Panc1 (cell line): ENCODE results near the gene OASL. TPM values are rescaled to one million over a fixed set of nuclear protein-coding genes. Genes with fewer than 3 reads are reported as not detected.

Experiments used
- ATAC-seq: fragments of 200-7000 bp; cut with Tn5 transposase; 2 replicates; pipeline ENCODE4 v1.9.1; 2020; ENCODE audit warnings: mild to moderate bottlenecking, moderate library complexity
- BruUV-seq: library from RNA; stranded (reverse); fragments of 400-500 nt; replicated peaks from 2 replicates; lab custom pipeline; 2021; lab: Mats Ljungman, UMichigan
- CTCF ChIA-PET: fragments of 300-600 bp; sonication (Branson Sonifier 250); formaldehyde crosslinking; loops from one replicate; lab custom pipeline; 2022; ENCODE audit warnings: antibody characterized with exemption; lab: Charles Lee
- POLR2A ChIA-PET: fragments of 300-600 bp; sonication (Branson Sonifier 250); formaldehyde crosslinking; loops from one replicate; lab custom pipeline; 2022; ENCODE audit warnings: antibody characterized with exemption; lab: Charles Lee
- DNase-seq: peaks from one replicate; pipeline ENCODE4 v3.0.0-alpha.2; 2010; ENCODE audit warnings: low read depth, low spot score
- H3K27ac ChIP-seq: 2 replicates; pipeline ENCODE4 v1.5.1; 2011; ENCODE audit warnings: mild to moderate bottlenecking, low read length, inconsistent platforms
- H3K27me3 ChIP-seq: fragments of 200-500 bp; sonication (Bioruptor generic); 2 replicates; pipeline ENCODE4 v1.6.0; 2014; ENCODE audit warnings: low read length, inconsistent platforms; ENCODE audit not compliant: control insufficient read depth, insufficient read depth
- H3K36me3 ChIP-seq: fragments of 200-500 bp; sonication (Bioruptor generic); 2 replicates; pipeline ENCODE4 v1.5.1; 2014; ENCODE audit warnings: inconsistent platforms, mild to moderate bottlenecking, low read length, moderate library complexity; ENCODE audit not compliant: control insufficient read depth, insufficient read depth
- H3K4me1 ChIP-seq: 2 replicates; pipeline ENCODE4 v1.5.1; 2011; ENCODE audit warnings: inconsistent platforms, mild to moderate bottlenecking, low read length, moderate library complexity; ENCODE audit not compliant: control insufficient read depth, insufficient read depth
- H3K4me3 ChIP-seq, 2 experiments: 2 replicates each; pipeline ENCODE4 v1.5.1; 2011 to 2012; ENCODE audit warnings: low read depth in 2 of 2, low read length in 2 of 2, mild to moderate bottlenecking in 2 of 2, inconsistent platforms in 1 of 2, moderate library complexity in 1 of 2
- H3K9me3 ChIP-seq: fragments of 200-500 bp; sonication (Bioruptor generic); 2 replicates; pipeline ENCODE4 v1.5.1; 2014; ENCODE audit warnings: low read depth, mild to moderate bottlenecking, inconsistent platforms, low read length, moderate library complexity; ENCODE audit not compliant: control insufficient read depth, insufficient read depth
- POLR2AphosphoS5 ChIP-seq: IDR thresholded peaks from 2 replicates; pipeline ENCODE4 v1.6.1; 2012; ENCODE audit warnings: mild to moderate bottlenecking, low read depth, low read length, moderate library complexity
- SIN3A ChIP-seq: IDR thresholded peaks from 2 replicates; pipeline ENCODE4 v1.6.1; 2012; ENCODE audit warnings: low read depth, mild to moderate bottlenecking, low read length, moderate library complexity, borderline replicate concordance; ENCODE audit not compliant: insufficient read depth
- TCF7L2 ChIP-seq: IDR thresholded peaks from 2 replicates; pipeline ENCODE4 v1.6.1; 2011; ENCODE audit warnings: mild to moderate bottlenecking, low read depth, low read length, inconsistent platforms
- in situ Hi-C: cut with HindIII; loops from 2 replicates; pipeline ENCODE4 v1.10.0; 2016; ENCODE audit warnings: low sequenced_read_pairs, low pct_unique_long_range_greater_than_20kb
- intact Hi-C: fragments of 100-400 bp; cut with micrococcal nuclease; formaldehyde crosslinking; loops from one replicate; pipeline ENCODE4 v1.10.0; 2022; ENCODE audit not compliant: unreplicated experiment
- total RNA-seq: library from RNA; stranded (reverse); gene quantifications from one replicate; pipeline ENCODE4 v1.2.1, GENCODE V29; 2021; ENCODE audit not compliant: unreplicated experiment
- TF ChIP-seq, protein P1 (sequence below): fragments of 450-650 bp; IDR thresholded peaks from 2 replicates; pipeline ENCODE4 v1.5.1; 2017; ENCODE audit warnings: mild to moderate bottlenecking
- TF ChIP-seq, protein P2 (sequence below), 2 experiments: IDR thresholded peaks; 2 replicates each; pipeline ENCODE4 v1.6.1; 2011 to 2012; ENCODE audit warnings: low read depth in 2 of 2, control low read depth in 1 of 2, low read length in 1 of 2, mild to moderate bottlenecking in 1 of 2, moderate library complexity in 1 of 2; ENCODE audit not compliant: insufficient read depth in 1 of 2

Gene OASL
- total RNA-seq, 1 experiment from 2014 or later: 21.1 TPM

DNA sequence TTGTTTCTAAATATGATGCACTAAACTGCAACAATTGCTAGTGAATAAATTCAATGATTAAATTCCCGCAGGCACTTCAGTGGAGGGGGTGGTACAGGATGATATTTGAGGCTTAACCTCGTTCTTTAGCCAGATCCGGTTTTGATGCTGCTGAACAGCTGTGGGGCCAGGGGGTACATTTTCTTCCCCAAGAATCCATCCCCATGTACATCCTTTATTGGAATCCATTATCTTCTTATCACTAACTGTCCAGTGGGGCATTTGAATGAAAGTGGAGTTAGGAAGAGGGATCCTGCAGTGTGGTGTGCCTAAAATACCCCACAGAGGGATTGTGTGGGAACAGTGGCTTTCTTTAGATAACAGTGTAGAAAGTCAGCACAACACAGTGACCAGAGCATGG lies 45.2 kb upstream of the OASL start:
- H3K4me3 ChIP-seq: no peak overlapping the region
- no peak for ATAC-seq
- intact Hi-C loops: no loop called here
- ChIA-PET CTCF (no interaction called here), POLR2A (no interaction called here)
- H3K4me1 ChIP-seq: no peaks in the 10 kb centered on the region
- in situ Hi-C loops: no loop called here
- no peak for DNase-seq
- no peaks in the 10 kb centered on the region for H3K36me3 ChIP-seq
- no peaks in the 10 kb centered on the region for H3K27me3 ChIP-seq
- no TSS peak for BruUV-seq
- H3K27ac ChIP-seq: no peak overlapping the region
- no peaks in the 10 kb centered on the region for H3K9me3 ChIP-seq
- TF ChIP-seq POLR2AphosphoS5 (no peak), SIN3A (no peak), TCF7L2 (no peak)
- TF ChIP-seq, protein P1, sequence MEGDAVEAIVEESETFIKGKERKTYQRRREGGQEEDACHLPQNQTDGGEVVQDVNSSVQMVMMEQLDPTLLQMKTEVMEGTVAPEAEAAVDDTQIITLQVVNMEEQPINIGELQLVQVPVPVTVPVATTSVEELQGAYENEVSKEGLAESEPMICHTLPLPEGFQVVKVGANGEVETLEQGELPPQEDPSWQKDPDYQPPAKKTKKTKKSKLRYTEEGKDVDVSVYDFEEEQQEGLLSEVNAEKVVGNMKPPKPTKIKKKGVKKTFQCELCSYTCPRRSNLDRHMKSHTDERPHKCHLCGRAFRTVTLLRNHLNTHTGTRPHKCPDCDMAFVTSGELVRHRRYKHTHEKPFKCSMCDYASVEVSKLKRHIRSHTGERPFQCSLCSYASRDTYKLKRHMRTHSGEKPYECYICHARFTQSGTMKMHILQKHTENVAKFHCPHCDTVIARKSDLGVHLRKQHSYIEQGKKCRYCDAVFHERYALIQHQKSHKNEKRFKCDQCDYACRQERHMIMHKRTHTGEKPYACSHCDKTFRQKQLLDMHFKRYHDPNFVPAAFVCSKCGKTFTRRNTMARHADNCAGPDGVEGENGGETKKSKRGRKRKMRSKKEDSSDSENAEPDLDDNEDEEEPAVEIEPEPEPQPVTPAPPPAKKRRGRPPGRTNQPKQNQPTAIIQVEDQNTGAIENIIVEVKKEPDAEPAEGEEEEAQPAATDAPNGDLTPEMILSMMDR: no peak
- TF ChIP-seq, protein P2, sequence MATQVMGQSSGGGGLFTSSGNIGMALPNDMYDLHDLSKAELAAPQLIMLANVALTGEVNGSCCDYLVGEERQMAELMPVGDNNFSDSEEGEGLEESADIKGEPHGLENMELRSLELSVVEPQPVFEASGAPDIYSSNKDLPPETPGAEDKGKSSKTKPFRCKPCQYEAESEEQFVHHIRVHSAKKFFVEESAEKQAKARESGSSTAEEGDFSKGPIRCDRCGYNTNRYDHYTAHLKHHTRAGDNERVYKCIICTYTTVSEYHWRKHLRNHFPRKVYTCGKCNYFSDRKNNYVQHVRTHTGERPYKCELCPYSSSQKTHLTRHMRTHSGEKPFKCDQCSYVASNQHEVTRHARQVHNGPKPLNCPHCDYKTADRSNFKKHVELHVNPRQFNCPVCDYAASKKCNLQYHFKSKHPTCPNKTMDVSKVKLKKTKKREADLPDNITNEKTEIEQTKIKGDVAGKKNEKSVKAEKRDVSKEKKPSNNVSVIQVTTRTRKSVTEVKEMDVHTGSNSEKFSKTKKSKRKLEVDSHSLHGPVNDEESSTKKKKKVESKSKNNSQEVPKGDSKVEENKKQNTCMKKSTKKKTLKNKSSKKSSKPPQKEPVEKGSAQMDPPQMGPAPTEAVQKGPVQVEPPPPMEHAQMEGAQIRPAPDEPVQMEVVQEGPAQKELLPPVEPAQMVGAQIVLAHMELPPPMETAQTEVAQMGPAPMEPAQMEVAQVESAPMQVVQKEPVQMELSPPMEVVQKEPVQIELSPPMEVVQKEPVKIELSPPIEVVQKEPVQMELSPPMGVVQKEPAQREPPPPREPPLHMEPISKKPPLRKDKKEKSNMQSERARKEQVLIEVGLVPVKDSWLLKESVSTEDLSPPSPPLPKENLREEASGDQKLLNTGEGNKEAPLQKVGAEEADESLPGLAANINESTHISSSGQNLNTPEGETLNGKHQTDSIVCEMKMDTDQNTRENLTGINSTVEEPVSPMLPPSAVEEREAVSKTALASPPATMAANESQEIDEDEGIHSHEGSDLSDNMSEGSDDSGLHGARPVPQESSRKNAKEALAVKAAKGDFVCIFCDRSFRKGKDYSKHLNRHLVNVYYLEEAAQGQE (IDR thresholded peaks at IDR 0.05; ENCODE audit: insufficient read depth in 1 of 2, low read depth in 2 of 2, low read length in 1 of 2): no peak

DNA sequence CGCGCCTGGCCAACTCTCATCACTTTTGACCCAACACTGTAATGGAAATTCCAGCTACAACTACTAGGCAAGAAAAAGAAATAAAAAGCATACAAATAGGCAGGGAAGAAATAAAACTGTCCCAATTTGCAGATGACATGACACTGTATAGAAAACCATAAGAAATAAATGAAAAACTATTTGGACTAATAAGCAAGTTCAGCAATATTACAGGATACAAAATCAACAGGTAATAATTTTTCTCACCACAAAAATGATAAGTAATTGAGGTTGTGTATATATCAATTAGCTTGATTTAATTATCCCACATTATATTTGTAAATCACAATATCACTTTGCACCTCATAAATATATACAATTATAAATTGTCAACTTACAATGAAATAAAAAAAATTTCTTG lies 41.9 kb upstream of the OASL start:
- intact Hi-C loops (no loop called here), in situ Hi-C loops (no loop called here)
- CTCF ChIA-PET: no interaction called here

More for the DNA sequence above, 41.9 kb upstream of the OASL start:
- ATAC-seq (no peak), DNase-seq (no peak)
- BruUV-seq: no TSS peak
- no peak overlapping the region for H3K27ac ChIP-seq
- no peak overlapping the region for H3K4me3 ChIP-seq
- H3K36me3 ChIP-seq: no peaks in the 10 kb centered on the region
- H3K27me3 ChIP-seq: no peaks in the 10 kb centered on the region
- TF ChIP-seq, protein P1: no peak
- TF ChIP-seq, protein P2 (IDR thresholded peaks at IDR 0.05; ENCODE audit: insufficient read depth in 1 of 2, low read depth in 2 of 2, low read length in 1 of 2): no peak
- no peak for TF ChIP-seq POLR2AphosphoS5
- TF ChIP-seq SIN3A: no peak
- no peak for TF ChIP-seq TCF7L2
- POLR2A ChIA-PET: no interaction called here
- no peaks in the 10 kb centered on the region for H3K4me1 ChIP-seq
- no peaks in the 10 kb centered on the region for H3K9me3 ChIP-seq
